SK-N-SH (cell line): ENCODE data around the gene TEX35. TPM values are rescaled to one million over a fixed set of nuclear protein-coding genes. Genes with fewer than 3 reads are reported as not detected.
"Not testable (repeated sequence)": the region's sequence is repeated elsewhere in the genome, so short reads cannot be mapped to it uniquely, and the experiment has no call there.

ENCODE experiments used
- CTCF ChIA-PET: fragments of 300-600, 350-600 bp; formaldehyde crosslinking; extraction: SDS; loops from one replicate; lab custom pipeline; 2021; lab: Yijun Ruan, JAX
- POLR2A ChIA-PET: fragments of 350-600 bp; sonication (Branson Sonifier 250); formaldehyde crosslinking; extraction: SDS; loops from one replicate; lab custom pipeline; 2020; ENCODE audit warnings: antibody characterized with exemption, inconsistent platforms; lab: Yijun Ruan, JAX
- DNase-seq: peaks from one replicate; pipeline ENCODE4 v3.0.0; 2012
- H2AFZ ChIP-seq: fragments of 200-600 bp; sonication (generic); 2 replicates; pipeline ENCODE4 v1.8.1; 2016; ENCODE audit warnings: antibody characterized with exemption, mild to moderate bottlenecking, low read depth
- H3F3A ChIP-seq: fragments of 200-600 bp; sonication (generic); replicated peaks from 2 replicates; pipeline ENCODE3; 2016; ENCODE audit warnings: antibody characterized with exemption, mild to moderate bottlenecking; ENCODE audit not compliant: insufficient read depth
- H3K27ac ChIP-seq, 2 experiments: fragments of 200-500 bp in 1 of 2; fragments of 200-600 bp in 1 of 2; sonication (Bioruptor generic) in 1 of 2; sonication (generic), shearing (Covaris generic) in 1 of 2; 2 replicates each; pipeline versions ENCODE4 v1.5.1 to v1.6.1; 2014 to 2016; ENCODE audit warnings: low read depth in 2 of 2, inconsistent platforms in 1 of 2, low read length in 1 of 2, mild to moderate bottlenecking in 1 of 2, mixed read lengths in 1 of 2
- H3K27me3 ChIP-seq: fragments of 200-600 bp; sonication (generic), shearing (Covaris generic); 2 replicates; pipeline ENCODE4 v1.6.1; 2016; ENCODE audit warnings: mixed run types; ENCODE audit not compliant: insufficient read depth
- H3K36me3 ChIP-seq, 2 experiments: fragments of 200-500 bp in 1 of 2; fragments of 200-600 bp in 1 of 2; sonication (Bioruptor generic) in 1 of 2; sonication (generic) in 1 of 2; replicated peaks in 1 of 2; 2 replicates each; pipeline versions ENCODE3 to v1.5.1; 2014 to 2016; ENCODE audit warnings: low read length in 1 of 2, mild to moderate bottlenecking in 1 of 2; ENCODE audit not compliant: insufficient read depth in 2 of 2, control insufficient read depth in 1 of 2
- H3K4me1 ChIP-seq, 2 experiments: fragments of 200-500 bp in 1 of 2; fragments of 200-600 bp in 1 of 2; sonication (Bioruptor generic) in 1 of 2; sonication (generic), shearing (Covaris generic) in 1 of 2; 2 replicates each; pipeline versions ENCODE4 v1.5.1 to v1.6.1; 2014 to 2016; ENCODE audit warnings: low read depth in 1 of 2, low read length in 1 of 2, mixed run types in 1 of 2; ENCODE audit not compliant: insufficient read depth in 2 of 2, control insufficient read depth in 1 of 2
- H3K4me2 ChIP-seq: fragments of 200-600 bp; sonication (generic), shearing (Covaris generic); 2 replicates; pipeline ENCODE4 v1.6.1; 2017; ENCODE audit warnings: mixed run types
- H3K4me3 ChIP-seq, 2 experiments: fragments of 200-500 bp in 1 of 2; fragments of 200-600 bp in 1 of 2; sonication (Bioruptor generic) in 1 of 2; sonication (generic), shearing (Covaris generic) in 1 of 2; 2 replicates each; pipeline versions ENCODE4 v1.5.1 to v1.8.1; 2014 to 2016; ENCODE audit warnings: low read depth in 2 of 2, inconsistent platforms in 1 of 2, low read length in 1 of 2, mild to moderate bottlenecking in 1 of 2, mixed read lengths in 1 of 2, moderate library complexity in 1 of 2
- H3K79me2 ChIP-seq: fragments of 200-600 bp; sonication (generic); 2 replicates; pipeline ENCODE4 v1.8.1; 2017; ENCODE audit warnings: mild to moderate bottlenecking; ENCODE audit not compliant: insufficient read depth
- H3K9ac ChIP-seq: fragments of 200-600 bp; sonication (generic); 2 replicates; pipeline ENCODE4 v1.6.1; 2017; ENCODE audit warnings: mixed run types
- H3K9me2 ChIP-seq: fragments of 200-600 bp; sonication (generic); 2 replicates; pipeline ENCODE4 v1.6.1; 2017; ENCODE audit warnings: mixed run types
- H3K9me3 ChIP-seq: fragments of 200-600 bp; sonication (generic); 2 replicates; pipeline ENCODE4 v1.6.1; 2017; ENCODE audit warnings: mixed run types, mild to moderate bottlenecking, moderate library complexity
- H4K20me1 ChIP-seq: fragments of 200-600 bp; sonication (generic); 2 replicates; pipeline ENCODE4 v1.6.1; 2017; ENCODE audit warnings: mild to moderate bottlenecking, mixed run types; ENCODE audit not compliant: insufficient read depth
- CTCF ChIP-seq: fragments of 200-600 bp; sonication (generic); IDR thresholded peaks from 2 replicates; pipeline ENCODE4 v1.6.1; 2017; ENCODE audit warnings: antibody characterized with exemption, mild to moderate bottlenecking, moderate library complexity
- ELF1 ChIP-seq: IDR thresholded peaks from 2 replicates; pipeline ENCODE4 v1.4.0; 2012
- EZH2phosphoT487 ChIP-seq: fragments of 200-600 bp; sonication (generic); IDR thresholded peaks from 2 replicates; pipeline ENCODE4 v1.6.1; 2017; ENCODE audit warnings: low read depth, mixed run types, mild to moderate bottlenecking, antibody characterized with exemption, moderate library complexity, borderline replicate concordance
- FOSL2 ChIP-seq: IDR thresholded peaks from 2 replicates; pipeline ENCODE4 v1.4.0; 2012; ENCODE audit warnings: low read depth, mild to moderate bottlenecking, moderate library complexity, borderline replicate concordance
- FOXJ3 ChIP-seq: sonication (generic); formaldehyde crosslinking; IDR thresholded peaks from 2 replicates; pipeline ENCODE4 v1.5.1; 2020; ENCODE audit warnings: mild to moderate bottlenecking, missing genetic modification reagents
- GABPA ChIP-seq: IDR thresholded peaks from 2 replicates; pipeline ENCODE4 v1.4.0; 2012; ENCODE audit warnings: low read depth, mild to moderate bottlenecking
- GATA2 ChIP-seq: sonication (generic); formaldehyde crosslinking; IDR thresholded peaks from 2 replicates; pipeline ENCODE4 v1.5.0; 2020; ENCODE audit warnings: mild to moderate bottlenecking, missing genetic modification reagents
- IRF3 ChIP-seq: fragments of 150-350 bp; IDR thresholded peaks from 2 replicates; pipeline ENCODE4 v1.6.1; 2016; ENCODE audit warnings: mild to moderate bottlenecking, low read depth, low read length
- SMC3 ChIP-seq: IDR thresholded peaks from 2 replicates; pipeline ENCODE4 v1.6.1; 2012; ENCODE audit warnings: low read depth, low read length, improper control_type of control experiment
- TAF1 ChIP-seq: IDR thresholded peaks from 2 replicates; pipeline ENCODE4 v1.6.1; 2012; ENCODE audit warnings: low read depth, mild to moderate bottlenecking, low read length, moderate library complexity, borderline replicate concordance
- TEAD4 ChIP-seq: IDR thresholded peaks from 2 replicates; pipeline ENCODE4 v1.4.0; 2012; ENCODE audit warnings: mild to moderate bottlenecking, borderline replicate concordance; ENCODE audit not compliant: insufficient read depth
- YY1 ChIP-seq: IDR thresholded peaks from 2 replicates; pipeline ENCODE4 v1.4.0; 2012; ENCODE audit warnings: low read depth, mild to moderate bottlenecking
- WGBS: methylation state at CpG from one replicate; pipeline ENCODE4 v1.1.6; 2017; ENCODE audit warnings: low lambda C conversion rate; 5-methylcytosine and 5-hydroxymethylcytosine counted together
- polyA plus RNA-seq, 3 experiments: library from polyadenylated mRNA; depleted of rRNA; stranded (reverse); fragments of >200 nt; gene quantifications; 2 replicates each; pipeline ENCODE4 v1.2.3, GENCODE V29; 2012
- TF ChIP-seq, protein P1 (sequence below): IDR thresholded peaks from 2 replicates; pipeline ENCODE4; 2012
- TF ChIP-seq, protein P2 (sequence below): IDR thresholded peaks from 2 replicates; pipeline ENCODE4 v1.6.1; 2012; ENCODE audit warnings: mild to moderate bottlenecking, low read depth, low read length, moderate library complexity

Gene TEX35
- polyA plus RNA-seq, 1 of the 3 experiments (the other 2 are of a cell fraction), result 0.03 TPM

GRCh38 chr1:178503316-178503715 is 9.6 kb upstream of the TEX35 start:
- H3K4me1 ChIP-seq, H3K79me2 ChIP-seq, H3K4me3 ChIP-seq, H4K20me1 ChIP-seq, H3K36me3 ChIP-seq, H3K9ac ChIP-seq, H3K9me3 ChIP-seq, H3K4me2 ChIP-seq, H3F3A ChIP-seq, POLR2A ChIA-PET, H3K27ac ChIP-seq, H2AFZ ChIP-seq, H3K9me2 ChIP-seq, DNase-seq, H3K27me3 ChIP-seq: not testable (repeated sequence)
- CTCF ChIA-PET, result interaction anchor here (0.9 to 3.4 kb wide), 6 partner anchors 9 to 500 kb away, joined by 3 to 11 read pairs (median 6); partner anchors contain the start of gene TEX35
- WGBS, result 85% methylated on average over 13 of the region's 14 CpGs

DNA sequence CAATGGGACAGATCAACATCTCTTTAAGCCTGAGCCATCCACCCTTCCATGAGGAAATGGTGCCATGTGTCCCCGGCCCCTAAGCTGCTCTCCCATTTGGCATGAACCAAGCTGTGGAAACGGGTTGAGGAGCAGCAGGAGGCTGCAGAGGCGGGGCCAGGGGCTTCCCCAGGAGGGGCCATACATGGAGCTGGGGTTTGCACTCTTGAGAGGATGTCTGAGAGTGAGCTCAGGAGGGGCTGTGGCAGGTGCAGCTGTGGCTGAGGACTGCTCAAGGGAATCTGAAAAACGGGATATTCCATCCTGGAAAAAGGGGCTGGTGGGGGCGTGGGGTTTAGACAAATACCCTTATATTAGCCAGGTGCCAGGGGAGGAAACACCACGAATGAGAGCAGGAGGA is 9.1 kb upstream of the TEX35 start:
- ChIA-PET POLR2A (no interaction called here), CTCF (interaction anchor here (0.6 to 3.4 kb wide), 6 partner anchors 8 to 499 kb away, joined by 3 to 11 read pairs (median 6); partner anchors contain the start of gene TEX35)
- no peak for DNase-seq
- H3K27ac ChIP-seq, result no peak overlapping the region
- 32% methylated on average over 6 of the region's 6 CpGs for WGBS
- no peaks in the 10 kb centered on the region for H3K79me2 ChIP-seq
- H2AFZ ChIP-seq, result no peak overlapping the region
- H3K9me3 ChIP-seq, result no peaks in the 10 kb centered on the region
- H3K4me2 ChIP-seq, result no peak overlapping the region
- H4K20me1 ChIP-seq, result no peaks in the 10 kb centered on the region
- H3K9ac ChIP-seq, result no peak overlapping the region
- H3K27me3 ChIP-seq, result no peaks in the 10 kb centered on the region
- no peak overlapping the region for H3K4me3 ChIP-seq
- H3K9me2 ChIP-seq, result no peaks in the 10 kb centered on the region
- no peaks in the 10 kb centered on the region for H3F3A ChIP-seq
- no peak for TF ChIP-seq GATA2 (CRISPR knock-in tag)
- TF ChIP-seq FOXJ3, result no peak
- no peaks in the 10 kb centered on the region; a peak in 1 of 4 replicates for H3K4me1 ChIP-seq
- no peaks in the 10 kb centered on the region for H3K36me3 ChIP-seq

DNA sequence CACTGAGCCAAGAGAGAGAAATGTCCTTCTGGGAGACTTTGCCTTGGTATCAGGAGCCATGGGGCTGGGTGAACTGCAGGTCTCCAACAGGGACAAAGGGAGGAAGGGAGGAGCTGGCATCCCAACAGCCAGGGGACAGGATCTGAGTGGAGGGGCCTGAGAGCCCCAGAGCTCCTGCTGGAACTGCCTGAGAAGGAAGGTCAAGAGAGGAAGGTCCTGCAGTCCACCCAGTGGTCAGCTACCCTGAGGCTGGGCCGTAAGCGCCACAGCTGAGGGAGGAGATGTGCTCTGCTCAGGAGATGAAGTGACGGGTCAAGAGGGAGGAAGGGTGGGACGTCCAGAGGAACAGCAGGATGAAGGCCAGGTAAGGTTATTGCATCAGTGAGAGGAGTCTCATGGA is 8.6 kb upstream of the TEX35 start:
- H2AFZ ChIP-seq, result no peak overlapping the region
- no peaks in the 10 kb centered on the region for H3K36me3 ChIP-seq
- no peaks in the 10 kb centered on the region for H3K9me2 ChIP-seq
- no peaks in the 10 kb centered on the region for H3K27me3 ChIP-seq
- no peaks in the 10 kb centered on the region for H3K9me3 ChIP-seq
- H3K4me1 ChIP-seq, result no peaks in the 10 kb centered on the region; a peak in 1 of 4 replicates
- no peak overlapping the region for H3K4me3 ChIP-seq
- no peak for DNase-seq
- WGBS, result 74% methylated on average over 4 of the region's 4 CpGs
- H4K20me1 ChIP-seq, result no peaks in the 10 kb centered on the region
- ChIA-PET CTCF (interaction anchor here (0.6 to 3.4 kb wide), 5 partner anchors 8 to 499 kb away, joined by 3 to 11 read pairs (median 6); no protein-coding TSS in a partner anchor), POLR2A (no interaction called here)
- no peaks in the 10 kb centered on the region for H3F3A ChIP-seq
- TF ChIP-seq, protein P1, sequence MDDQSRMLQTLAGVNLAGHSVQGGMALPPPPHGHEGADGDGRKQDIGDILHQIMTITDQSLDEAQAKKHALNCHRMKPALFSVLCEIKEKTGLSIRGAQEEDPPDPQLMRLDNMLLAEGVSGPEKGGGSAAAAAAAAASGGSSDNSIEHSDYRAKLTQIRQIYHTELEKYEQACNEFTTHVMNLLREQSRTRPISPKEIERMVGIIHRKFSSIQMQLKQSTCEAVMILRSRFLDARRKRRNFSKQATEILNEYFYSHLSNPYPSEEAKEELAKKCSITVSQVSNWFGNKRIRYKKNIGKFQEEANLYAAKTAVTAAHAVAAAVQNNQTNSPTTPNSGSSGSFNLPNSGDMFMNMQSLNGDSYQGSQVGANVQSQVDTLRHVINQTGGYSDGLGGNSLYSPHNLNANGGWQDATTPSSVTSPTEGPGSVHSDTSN, result no peak
- TF ChIP-seq GATA2 (CRISPR knock-in tag) (no peak), CTCF (no peak), YY1 (no peak), IRF3 (no peak), FOSL2 (no peak), SMC3 (no peak), EZH2phosphoT487 (no peak), ELF1 (no peak), GABPA (no peak), TEAD4 (no peak), TAF1 (no peak)
- TF ChIP-seq, protein P2, sequence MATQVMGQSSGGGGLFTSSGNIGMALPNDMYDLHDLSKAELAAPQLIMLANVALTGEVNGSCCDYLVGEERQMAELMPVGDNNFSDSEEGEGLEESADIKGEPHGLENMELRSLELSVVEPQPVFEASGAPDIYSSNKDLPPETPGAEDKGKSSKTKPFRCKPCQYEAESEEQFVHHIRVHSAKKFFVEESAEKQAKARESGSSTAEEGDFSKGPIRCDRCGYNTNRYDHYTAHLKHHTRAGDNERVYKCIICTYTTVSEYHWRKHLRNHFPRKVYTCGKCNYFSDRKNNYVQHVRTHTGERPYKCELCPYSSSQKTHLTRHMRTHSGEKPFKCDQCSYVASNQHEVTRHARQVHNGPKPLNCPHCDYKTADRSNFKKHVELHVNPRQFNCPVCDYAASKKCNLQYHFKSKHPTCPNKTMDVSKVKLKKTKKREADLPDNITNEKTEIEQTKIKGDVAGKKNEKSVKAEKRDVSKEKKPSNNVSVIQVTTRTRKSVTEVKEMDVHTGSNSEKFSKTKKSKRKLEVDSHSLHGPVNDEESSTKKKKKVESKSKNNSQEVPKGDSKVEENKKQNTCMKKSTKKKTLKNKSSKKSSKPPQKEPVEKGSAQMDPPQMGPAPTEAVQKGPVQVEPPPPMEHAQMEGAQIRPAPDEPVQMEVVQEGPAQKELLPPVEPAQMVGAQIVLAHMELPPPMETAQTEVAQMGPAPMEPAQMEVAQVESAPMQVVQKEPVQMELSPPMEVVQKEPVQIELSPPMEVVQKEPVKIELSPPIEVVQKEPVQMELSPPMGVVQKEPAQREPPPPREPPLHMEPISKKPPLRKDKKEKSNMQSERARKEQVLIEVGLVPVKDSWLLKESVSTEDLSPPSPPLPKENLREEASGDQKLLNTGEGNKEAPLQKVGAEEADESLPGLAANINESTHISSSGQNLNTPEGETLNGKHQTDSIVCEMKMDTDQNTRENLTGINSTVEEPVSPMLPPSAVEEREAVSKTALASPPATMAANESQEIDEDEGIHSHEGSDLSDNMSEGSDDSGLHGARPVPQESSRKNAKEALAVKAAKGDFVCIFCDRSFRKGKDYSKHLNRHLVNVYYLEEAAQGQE, result no peak
- no peaks in the 10 kb centered on the region for H3K79me2 ChIP-seq
- H3K9ac ChIP-seq, result no peak overlapping the region
- H3K27ac ChIP-seq, result no peak overlapping the region
- H3K4me2 ChIP-seq, result no peak overlapping the region
